GM21825 (cell line): Measurements from ENCODE around the gene RPS14.
"Not testable (repeated sequence)": the region's sequence is repeated elsewhere in the genome, so short reads cannot be mapped to it uniquely, and the experiment has no call there.

ENCODE experiments used
- ATAC-seq: cut with Tn5 transposase; IDR thresholded peaks from one replicate; pipeline ENCODE4 v1.9.1; 2021; ENCODE audit warnings: mild to moderate bottlenecking, moderate library complexity; ENCODE audit not compliant: unreplicated experiment

The RPS14 gene

GRCh38 chr5:150413902-150414790, 35.4 kb downstream of the RPS14 start:
- not testable (repeated sequence) for ATAC-seq

GRCh38 chr5:150413176-150413901, 36.2 kb downstream of the RPS14 start:
- ATAC-seq, result no peak

- peak; percentile 65 for ATAC-seq
Observed at GRCh38 chr5:150412319-150413175, 37.0 kb downstream of the RPS14 start, which contains the start of gene CD74. TSS of gene CD74 (minus strand) at chr5:150412910. CDS start at chr5:150412749, 161 bp downstream.

- peak; percentile 23 for ATAC-seq
Observed at GRCh38 chr5:150411245-150411979, 38.1 kb downstream of the RPS14 start.

GRCh38 chr5:150410524-150411244, 38.9 kb downstream of the RPS14 start:
- ATAC-seq, result no peak

GRCh38 chr5:150409638-150410523, 39.7 kb downstream of the RPS14 start:
- ATAC-seq, result peak; percentile 36

- no peak for ATAC-seq
Observed at GRCh38 chr5:150408231-150408943, 41.2 kb downstream of the RPS14 start.

GRCh38 chr5:150407096-150407720, 42.3 kb downstream of the RPS14 start:
- no peak for ATAC-seq

GRCh38 chr5:150406723-150407095, 42.8 kb downstream of the RPS14 start:
- no peak for ATAC-seq

- ATAC-seq, result no peak
Observed at GRCh38 chr5:150406103-150406722, 43.3 kb downstream of the RPS14 start.

GRCh38 chr5:150404941-150405816, 44.4 kb downstream of the RPS14 start:
- no peak for ATAC-seq

GRCh38 chr5:150404535-150404934, 45.0 kb downstream of the RPS14 start:
- no peak for ATAC-seq

GRCh38 chr5:150404121-150404520, 45.4 kb downstream of the RPS14 start:
- no peak for ATAC-seq

- ATAC-seq, result no peak
Observed at GRCh38 chr5:150402901-150403342, 46.6 kb downstream of the RPS14 start.

- ATAC-seq, result no peak
Observed at GRCh38 chr5:150402229-150402773, 47.2 kb downstream of the RPS14 start.
